ENCODE measurements around the gene SYVN1.
"Not testable (repeated sequence)": the region's sequence is repeated elsewhere in the genome, so short reads cannot be mapped to it uniquely, and the experiment has no call there.

Gene SYVN1

GRCh38 chr11:65118891-65119669, 15.2 kb downstream of the SYVN1 start:
- H3K27ac ChIP-seq (ENCODE audit: low read depth, low read length); H3K9ac ChIP-seq (ENCODE audit: low read depth in 1 of 2, low read length in 2 of 2); H3K4me3 ChIP-seq (ENCODE audit: low read depth in 1 of 2, low read length in 2 of 2); H3K9me3 ChIP-seq (ENCODE audit: control insufficient read depth in 1 of 2, low read length in 2 of 2); H3K27me3 ChIP-seq (ENCODE audit: control insufficient read depth in 1 of 2, insufficient read depth in 2 of 2, low read length in 2 of 2): not testable (repeated sequence)
- peaks cover 32 to 46% of the 10 kb centered on the region in 2 donors for H3K4me1 ChIP-seq (ENCODE audit: control insufficient read depth in 1 of 2, insufficient read depth in 2 of 2, low read length in 2 of 2)
- H3K36me3 ChIP-seq (ENCODE audit: control insufficient read depth in 1 of 2, insufficient read depth in 2 of 2, low read length in 2 of 2): peaks cover 26 to 27% of the 10 kb centered on the region in 2 donors

DNA sequence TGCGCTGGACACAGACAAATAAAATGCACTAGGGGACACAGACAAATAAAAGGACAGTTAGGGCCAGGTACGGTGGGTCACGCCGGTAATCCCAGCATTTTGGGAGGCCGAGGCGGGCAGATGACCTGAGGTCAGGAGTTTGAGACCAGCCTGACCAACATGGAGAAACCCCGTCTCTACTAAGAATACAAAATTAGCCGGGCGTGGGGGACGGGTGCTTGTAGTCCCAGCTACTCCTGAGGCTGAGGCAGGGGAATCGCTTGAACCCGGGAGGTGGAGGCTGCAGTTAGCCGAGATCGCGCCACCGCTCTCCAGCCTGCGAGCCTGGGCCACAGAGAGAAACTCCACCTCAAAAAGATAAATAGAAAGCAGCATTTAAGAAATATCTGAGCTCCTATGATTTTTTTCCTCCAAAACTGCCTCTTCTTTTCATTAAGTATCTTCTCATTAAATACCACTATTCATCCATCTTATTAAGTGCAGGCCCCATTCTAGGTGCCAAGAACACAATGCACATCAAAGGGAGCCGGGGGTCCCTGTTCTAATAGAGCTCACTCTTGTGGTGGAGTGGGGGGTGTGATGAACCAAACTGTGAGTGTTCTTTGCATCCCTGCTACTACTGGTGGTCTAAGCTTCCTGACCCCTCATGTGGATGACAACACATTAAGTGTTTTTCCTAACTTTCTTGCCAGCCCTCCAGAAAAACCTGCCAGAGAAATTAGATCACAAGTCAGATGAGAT, 16.1 kb downstream of the SYVN1 start:
- Histone ChIP-seq H3K9ac (ENCODE audit: low read depth in 1 of 2, low read length in 2 of 2) (peak overlapping the region in 1 of 2 donors; percentile 23), H3K27me3 (ENCODE audit: control insufficient read depth in 1 of 2, insufficient read depth in 2 of 2, low read length in 2 of 2) (no peaks in the 10 kb centered on the region), H3K36me3 (ENCODE audit: control insufficient read depth in 1 of 2, insufficient read depth in 2 of 2, low read length in 2 of 2) (peaks cover 26 to 27% of the 10 kb centered on the region in 2 donors), H3K9me3 (ENCODE audit: control insufficient read depth in 1 of 2, low read length in 2 of 2) (no peaks in the 10 kb centered on the region), H3K4me1 (ENCODE audit: control insufficient read depth in 1 of 2, insufficient read depth in 2 of 2, low read length in 2 of 2) (peaks cover 36 to 49% of the 10 kb centered on the region in 2 donors), H3K27ac (ENCODE audit: low read depth, low read length) (no peak overlapping the region), H3K4me3 (ENCODE audit: low read depth in 1 of 2, low read length in 2 of 2) (no peak overlapping the region)

- Histone ChIP-seq H3K4me1 (ENCODE audit: control insufficient read depth in 1 of 2, insufficient read depth in 2 of 2, low read length in 2 of 2) (peaks cover 36 to 51% of the 10 kb centered on the region in 2 donors), H3K36me3 (ENCODE audit: control insufficient read depth in 1 of 2, insufficient read depth in 2 of 2, low read length in 2 of 2) (peaks cover 26 to 27% of the 10 kb centered on the region in 2 donors), H3K27ac (ENCODE audit: low read depth, low read length) (peak within 1 kb of the TSS; percentile 69), H3K27me3 (ENCODE audit: control insufficient read depth in 1 of 2, insufficient read depth in 2 of 2, low read length in 2 of 2) (no peaks in the 10 kb centered on the region), H3K9ac (ENCODE audit: low read depth in 1 of 2, low read length in 2 of 2) (peak within 1 kb of the TSS; percentile 62 to 86), H3K9me3 (ENCODE audit: control insufficient read depth in 1 of 2, low read length in 2 of 2) (no peaks in the 10 kb centered on the region), H3K4me3 (ENCODE audit: low read depth in 1 of 2, low read length in 2 of 2) (peak within 1 kb of the TSS; percentile 75 to 84)
These were observed 16.9 kb downstream of the SYVN1 start, which contains the start of gene ZNHIT2 for GRCh38 chr11:65117206-65118096. Gene ZNHIT2, minus strand, starts transcription at chr11:65117701. Its CDS starts 48 bp downstream, at chr11:65117653.

- H3K9ac ChIP-seq (ENCODE audit: low read depth in 1 of 2, low read length in 2 of 2): peak overlapping the region; percentile 62 to 86
- peaks cover 36 to 54% of the 10 kb centered on the region in 2 donors for H3K4me1 ChIP-seq (ENCODE audit: control insufficient read depth in 1 of 2, insufficient read depth in 2 of 2, low read length in 2 of 2)
- peak overlapping the region; percentile 69 for H3K27ac ChIP-seq (ENCODE audit: low read depth, low read length)
- H3K27me3 ChIP-seq (ENCODE audit: control insufficient read depth in 1 of 2, insufficient read depth in 2 of 2, low read length in 2 of 2): no peaks in the 10 kb centered on the region
- no peaks in the 10 kb centered on the region for H3K9me3 ChIP-seq (ENCODE audit: control insufficient read depth in 1 of 2, low read length in 2 of 2)
- H3K4me3 ChIP-seq (ENCODE audit: low read depth in 1 of 2, low read length in 2 of 2): peak overlapping the region; percentile 75 to 84
- peaks cover 26 to 27% of the 10 kb centered on the region in 2 donors for H3K36me3 ChIP-seq (ENCODE audit: control insufficient read depth in 1 of 2, insufficient read depth in 2 of 2, low read length in 2 of 2)
These were observed 17.7 kb downstream of the SYVN1 start for GRCh38 chr11:65116370-65117205.

DNA sequence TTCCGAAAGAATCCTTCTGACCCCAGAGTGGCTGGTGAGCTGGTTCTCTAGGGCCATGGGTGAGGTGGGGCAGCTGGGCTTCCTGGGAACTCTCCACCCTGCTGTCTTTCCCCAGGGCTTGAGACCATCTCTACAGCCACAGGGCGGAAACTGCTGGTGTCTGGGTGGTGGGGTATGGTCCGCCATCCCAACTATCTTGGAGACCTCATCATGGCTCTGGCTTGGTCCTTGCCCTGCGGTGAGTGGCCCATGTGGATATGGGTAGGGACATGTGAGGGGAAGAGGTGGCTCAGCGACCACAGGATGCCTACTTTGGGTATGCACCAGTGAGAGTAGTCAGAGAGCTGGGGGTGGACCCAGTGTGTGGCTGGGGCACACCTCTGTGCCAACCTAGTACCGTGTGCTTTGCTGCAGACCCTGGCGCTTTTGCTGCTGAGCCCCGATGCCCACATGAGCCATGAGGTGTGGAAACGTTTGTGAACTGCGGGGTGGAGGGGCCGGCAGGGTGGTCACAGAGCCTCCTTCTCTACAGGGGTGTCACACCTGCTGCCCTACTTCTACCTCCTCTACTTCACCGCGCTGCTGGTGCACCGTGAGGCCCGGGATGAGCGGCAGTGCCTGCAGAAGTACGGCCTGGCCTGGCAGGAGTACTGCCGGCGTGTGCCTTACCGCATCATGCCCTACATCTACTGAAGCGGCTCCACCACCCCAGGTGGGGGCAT, 18.8 kb downstream of the SYVN1 start:
- peaks cover 38 to 53% of the 10 kb centered on the region in 2 donors for H3K4me1 ChIP-seq (ENCODE audit: control insufficient read depth in 1 of 2, insufficient read depth in 2 of 2, low read length in 2 of 2)
- no peaks in the 10 kb centered on the region for H3K9me3 ChIP-seq (ENCODE audit: control insufficient read depth in 1 of 2, low read length in 2 of 2)
- H3K27ac ChIP-seq (ENCODE audit: low read depth, low read length): no peak overlapping the region
- H3K4me3 ChIP-seq (ENCODE audit: low read depth in 1 of 2, low read length in 2 of 2): no peak overlapping the region
- peaks cover 19 to 22% of the 10 kb centered on the region in 2 donors for H3K36me3 ChIP-seq (ENCODE audit: control insufficient read depth in 1 of 2, insufficient read depth in 2 of 2, low read length in 2 of 2)
- H3K27me3 ChIP-seq (ENCODE audit: control insufficient read depth in 1 of 2, insufficient read depth in 2 of 2, low read length in 2 of 2): no peaks in the 10 kb centered on the region
- H3K9ac ChIP-seq (ENCODE audit: low read depth in 1 of 2, low read length in 2 of 2): no peak overlapping the region

- no peaks in the 10 kb centered on the region for H3K27me3 ChIP-seq (ENCODE audit: control insufficient read depth in 1 of 2, insufficient read depth in 2 of 2, low read length in 2 of 2)
- H3K4me3 ChIP-seq (ENCODE audit: low read depth in 1 of 2, low read length in 2 of 2): no peak overlapping the region
- H3K36me3 ChIP-seq (ENCODE audit: control insufficient read depth in 1 of 2, insufficient read depth in 2 of 2, low read length in 2 of 2): peaks cover 10 to 16% of the 10 kb centered on the region in 2 donors
- no peak overlapping the region for H3K9ac ChIP-seq (ENCODE audit: low read depth in 1 of 2, low read length in 2 of 2)
- H3K9me3 ChIP-seq (ENCODE audit: control insufficient read depth in 1 of 2, low read length in 2 of 2): no peaks in the 10 kb centered on the region
- peaks cover 33 to 50% of the 10 kb centered on the region in 2 donors for H3K4me1 ChIP-seq (ENCODE audit: control insufficient read depth in 1 of 2, insufficient read depth in 2 of 2, low read length in 2 of 2)
- H3K27ac ChIP-seq (ENCODE audit: low read depth, low read length): no peak overlapping the region
These were observed 19.7 kb downstream of the SYVN1 start for GRCh38 chr11:65114538-65115171.

DNA sequence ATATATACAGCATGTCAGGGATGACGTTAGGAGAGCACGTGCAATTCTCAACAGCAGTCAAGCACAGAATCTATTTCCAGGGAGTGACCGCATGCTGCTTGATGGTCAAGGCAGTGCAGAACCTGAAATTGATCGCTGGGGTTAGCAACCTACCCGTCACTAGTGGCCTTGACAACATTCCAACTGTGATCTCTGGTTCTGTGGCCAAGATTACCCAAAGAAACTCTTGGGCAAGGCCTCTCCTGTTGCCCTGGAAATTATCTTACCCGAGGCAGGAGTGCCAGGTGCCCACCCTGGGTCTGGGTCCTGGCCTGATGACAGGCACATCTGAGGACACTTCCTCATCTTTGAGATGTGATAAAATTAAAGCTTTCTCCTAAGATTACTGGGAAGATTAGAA, 20.5 kb downstream of the SYVN1 start:
- Histone ChIP-seq H3K27me3 (ENCODE audit: control insufficient read depth in 1 of 2, insufficient read depth in 2 of 2, low read length in 2 of 2) (no peaks in the 10 kb centered on the region), H3K27ac (ENCODE audit: low read depth, low read length) (no peak overlapping the region), H3K4me1 (ENCODE audit: control insufficient read depth in 1 of 2, insufficient read depth in 2 of 2, low read length in 2 of 2) (peaks cover 33 to 49% of the 10 kb centered on the region in 2 donors), H3K36me3 (ENCODE audit: control insufficient read depth in 1 of 2, insufficient read depth in 2 of 2, low read length in 2 of 2) (peaks cover 10 to 18% of the 10 kb centered on the region in 2 donors), H3K9me3 (ENCODE audit: control insufficient read depth in 1 of 2, low read length in 2 of 2) (no peaks in the 10 kb centered on the region), H3K4me3 (ENCODE audit: low read depth in 1 of 2, low read length in 2 of 2) (no peak overlapping the region), H3K9ac (ENCODE audit: low read depth in 1 of 2, low read length in 2 of 2) (peak overlapping the region in 1 of 2 donors; percentile 73)

- Histone ChIP-seq H3K27me3 (ENCODE audit: control insufficient read depth in 1 of 2, insufficient read depth in 2 of 2, low read length in 2 of 2) (no peaks in the 10 kb centered on the region), H3K9ac (ENCODE audit: low read depth in 1 of 2, low read length in 2 of 2) (peak overlapping the region; percentile 73 to 80), H3K4me3 (ENCODE audit: low read depth in 1 of 2, low read length in 2 of 2) (peak overlapping the region; percentile 74 to 76), H3K27ac (ENCODE audit: low read depth, low read length) (no peak overlapping the region), H3K36me3 (ENCODE audit: control insufficient read depth in 1 of 2, insufficient read depth in 2 of 2, low read length in 2 of 2) (peaks cover 6 to 16% of the 10 kb centered on the region in 2 donors), H3K9me3 (ENCODE audit: control insufficient read depth in 1 of 2, low read length in 2 of 2) (no peaks in the 10 kb centered on the region), H3K4me1 (ENCODE audit: control insufficient read depth in 1 of 2, insufficient read depth in 2 of 2, low read length in 2 of 2) (peaks cover 33 to 49% of the 10 kb centered on the region in 2 donors)
These were observed 21.0 kb downstream of the SYVN1 start for GRCh38 chr11:65113361-65113756.
